AG10803 (cell line): ENCODE results near the gene SPATA33.
"Not testable (repeated sequence)": the region's sequence is repeated elsewhere in the genome, so short reads cannot be mapped to it uniquely, and the experiment has no call there.

ENCODE experiments used
- DNase-seq: peaks from one replicate; pipeline ENCODE4 v3.0.0; 2010; ENCODE audit warnings: low read depth
- H3K4me3 ChIP-seq: 2 replicates; pipeline ENCODE4 v1.5.1; 2011; ENCODE audit warnings: mild to moderate bottlenecking, low read length, control low read depth
- TF ChIP-seq, protein P1 (sequence below): conservative IDR thresholded peaks from 2 replicates; pipeline ENCODE4 v1.5.1; 2011; ENCODE audit warnings: mild to moderate bottlenecking, low read length, control low read depth, inconsistent platforms

SPATA33 gene

GRCh38 chr16:89687092-89687940 is 29.7 kb downstream of the SPATA33 start:
- DNase-seq: peak; percentile 31
- peak overlapping the region; percentile 85 for H3K4me3 ChIP-seq
- TF ChIP-seq, protein P1, sequence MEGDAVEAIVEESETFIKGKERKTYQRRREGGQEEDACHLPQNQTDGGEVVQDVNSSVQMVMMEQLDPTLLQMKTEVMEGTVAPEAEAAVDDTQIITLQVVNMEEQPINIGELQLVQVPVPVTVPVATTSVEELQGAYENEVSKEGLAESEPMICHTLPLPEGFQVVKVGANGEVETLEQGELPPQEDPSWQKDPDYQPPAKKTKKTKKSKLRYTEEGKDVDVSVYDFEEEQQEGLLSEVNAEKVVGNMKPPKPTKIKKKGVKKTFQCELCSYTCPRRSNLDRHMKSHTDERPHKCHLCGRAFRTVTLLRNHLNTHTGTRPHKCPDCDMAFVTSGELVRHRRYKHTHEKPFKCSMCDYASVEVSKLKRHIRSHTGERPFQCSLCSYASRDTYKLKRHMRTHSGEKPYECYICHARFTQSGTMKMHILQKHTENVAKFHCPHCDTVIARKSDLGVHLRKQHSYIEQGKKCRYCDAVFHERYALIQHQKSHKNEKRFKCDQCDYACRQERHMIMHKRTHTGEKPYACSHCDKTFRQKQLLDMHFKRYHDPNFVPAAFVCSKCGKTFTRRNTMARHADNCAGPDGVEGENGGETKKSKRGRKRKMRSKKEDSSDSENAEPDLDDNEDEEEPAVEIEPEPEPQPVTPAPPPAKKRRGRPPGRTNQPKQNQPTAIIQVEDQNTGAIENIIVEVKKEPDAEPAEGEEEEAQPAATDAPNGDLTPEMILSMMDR: no peak

DNA sequence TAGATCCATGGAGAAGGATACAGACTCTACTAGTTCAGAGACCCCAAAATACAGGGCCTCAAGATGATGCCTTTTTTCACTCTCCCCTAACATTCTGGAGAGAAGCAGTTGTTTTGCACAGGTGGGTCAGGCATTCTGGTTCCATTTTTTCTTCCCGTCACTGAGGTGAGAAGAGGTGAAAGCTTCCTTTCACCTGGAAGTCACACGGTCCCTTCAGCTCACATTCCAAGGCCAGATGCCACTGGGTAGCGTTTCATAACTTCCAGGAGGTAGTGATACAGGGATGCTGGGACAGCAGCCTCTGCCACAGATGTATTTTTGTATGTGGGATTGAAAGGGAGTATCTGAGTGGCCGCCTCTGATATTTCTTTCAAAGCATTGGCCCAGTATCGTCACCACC is 30.8 kb downstream of the SPATA33 start:
- no peak overlapping the region for H3K4me3 ChIP-seq
- TF ChIP-seq, protein P1: no peak
- DNase-seq: no peak

GRCh38 chr16:89689142-89689541 is 31.5 kb downstream of the SPATA33 start:
- no peak for DNase-seq
- H3K4me3 ChIP-seq: no peak overlapping the region
- TF ChIP-seq, protein P1: no peak

GRCh38 chr16:89689621-89690020 is 32.0 kb downstream of the SPATA33 start:
- not testable (repeated sequence) for DNase-seq, H3K4me3 ChIP-seq

- TF ChIP-seq, protein P1: no peak
- H3K4me3 ChIP-seq: no peak overlapping the region
- no peak for DNase-seq
Observed at GRCh38 chr16:89690392-89690901, 32.8 kb downstream of the SPATA33 start.

DNA sequence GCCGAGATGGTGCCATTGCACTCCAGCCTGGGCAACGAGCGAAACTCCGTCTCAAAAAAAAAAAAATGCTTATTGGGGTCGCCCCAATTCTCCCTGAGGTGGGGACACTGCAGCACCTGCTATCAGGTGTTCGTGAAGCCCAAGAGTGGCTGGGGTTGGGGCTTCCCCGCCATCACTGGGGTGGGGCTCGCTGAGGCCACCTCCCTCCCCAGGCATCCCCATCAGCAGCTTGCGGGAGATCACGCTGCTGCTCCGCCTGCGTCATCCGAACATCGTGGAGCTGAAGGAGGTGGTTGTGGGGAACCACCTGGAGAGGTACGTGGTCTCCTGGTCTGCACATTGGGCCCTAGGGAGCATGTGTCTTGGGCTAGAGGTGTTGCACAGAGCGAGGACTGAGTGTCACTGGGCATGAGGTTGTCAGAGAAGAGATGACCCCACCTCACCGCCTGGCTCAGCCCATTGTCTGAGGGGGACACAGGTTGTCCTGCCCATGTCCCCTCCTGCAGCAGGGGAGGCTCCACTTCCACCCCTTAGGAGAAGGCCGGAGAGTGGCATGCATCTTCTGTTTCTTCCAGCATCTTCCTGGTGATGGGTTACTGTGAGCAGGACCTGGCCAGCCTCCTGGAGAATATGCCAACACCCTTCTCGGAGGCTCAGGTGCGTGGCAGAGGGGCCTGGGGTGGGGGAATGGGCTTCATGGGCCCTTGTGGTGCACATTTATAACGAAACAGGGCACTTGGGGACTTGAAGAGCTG is 33.8 kb downstream of the SPATA33 start:
- no peak for DNase-seq
- H3K4me3 ChIP-seq: no peak overlapping the region
- TF ChIP-seq, protein P1: no peak

GRCh38 chr16:89691986-89692569 is 34.4 kb downstream of the SPATA33 start:
- no peak for DNase-seq

More at GRCh38 chr16:89691986-89692569, 34.4 kb downstream of the SPATA33 start:
- no peak overlapping the region for H3K4me3 ChIP-seq
- TF ChIP-seq, protein P1: no peak
